Muscle layer of duodenum (tissue), 2 donors: ENCODE data around the gene PAK5.

Source experiments
- H3K27ac ChIP-seq: one replicate; pipeline ENCODE4 v1.7.0; 2013; ENCODE audit warnings: mild to moderate bottlenecking, low read length
- H3K27me3 ChIP-seq: one replicate; pipeline ENCODE4 v1.7.0; 2013; ENCODE audit warnings: low read depth, mild to moderate bottlenecking, control low read depth, low read length
- H3K36me3 ChIP-seq, 2 donors: one replicate each; pipeline ENCODE4 v1.7.0; 2013; ENCODE audit warnings: low read length in 2 of 2, control low read depth in 1 of 2, mild to moderate bottlenecking in 1 of 2; ENCODE audit not compliant: insufficient read depth in 2 of 2, control insufficient read depth in 1 of 2
- H3K4me1 ChIP-seq, 2 donors: one replicate each; pipeline ENCODE4 v1.7.0; 2013; ENCODE audit warnings: low read length in 2 of 2, mild to moderate bottlenecking in 2 of 2, control low read depth in 1 of 2, moderate library complexity in 1 of 2; ENCODE audit not compliant: insufficient read depth in 2 of 2, control insufficient read depth in 1 of 2
- H3K4me3 ChIP-seq, 2 donors: one replicate each; pipeline ENCODE4 v1.7.0; 2013; ENCODE audit warnings: low read length in 2 of 2, low read depth in 1 of 2, mild to moderate bottlenecking in 1 of 2
- H3K9me3 ChIP-seq, 2 donors: one replicate each; pipeline ENCODE4 v1.7.0; 2013; ENCODE audit warnings: low read length in 2 of 2, control low read depth in 1 of 2, mild to moderate bottlenecking in 1 of 2; ENCODE audit not compliant: control insufficient read depth in 1 of 2
- donor health status: healthy.

Gene PAK5

DNA sequence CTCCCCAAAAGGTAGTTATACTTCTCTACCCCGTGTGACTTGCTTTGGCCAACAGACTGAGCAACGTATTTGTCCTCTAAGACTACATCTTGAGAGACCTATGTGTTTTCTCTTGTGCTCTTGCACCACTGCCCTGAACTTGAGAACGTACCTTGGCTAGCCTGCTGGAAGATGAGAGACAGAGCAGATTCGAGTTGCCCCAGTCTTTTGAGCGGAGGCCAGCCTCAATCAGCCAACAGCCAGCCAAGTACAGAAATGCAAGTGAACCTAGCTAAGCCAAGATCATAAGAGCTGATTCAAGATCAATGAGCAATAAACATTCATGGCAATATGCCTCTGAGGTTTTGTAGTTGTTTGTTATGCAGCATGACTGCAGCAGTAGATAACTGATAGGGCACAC, 98.4 kb downstream of the PAK5 start:
- Histone ChIP-seq H3K4me3 (no peak overlapping the region), H3K27me3 (no peaks in the 10 kb centered on the region), H3K4me1 (no peaks in the 10 kb centered on the region), H3K9me3 (peaks cover 0 to 3% of the 10 kb centered on the region in 2 donors), H3K27ac (no peak overlapping the region), H3K36me3 (no peaks in the 10 kb centered on the region)

GRCh38 chr20:9739991-9740390, 98.9 kb downstream of the PAK5 start:
- Histone ChIP-seq H3K27me3 (no peaks in the 10 kb centered on the region), H3K9me3 (peaks cover 0 to 3% of the 10 kb centered on the region in 2 donors), H3K4me3 (no peak overlapping the region), H3K4me1 (no peaks in the 10 kb centered on the region), H3K36me3 (no peaks in the 10 kb centered on the region), H3K27ac (no peak overlapping the region)

GRCh38 chr20:9736373-9736772, 102.5 kb downstream of the PAK5 start:
- no peak overlapping the region for H3K27ac ChIP-seq
- no peaks in the 10 kb centered on the region for H3K27me3 ChIP-seq
- H3K4me3 ChIP-seq: no peak overlapping the region
- no peaks in the 10 kb centered on the region for H3K4me1 ChIP-seq
- peaks cover 0 to 3% of the 10 kb centered on the region in 2 donors for H3K9me3 ChIP-seq
- no peaks in the 10 kb centered on the region for H3K36me3 ChIP-seq

DNA sequence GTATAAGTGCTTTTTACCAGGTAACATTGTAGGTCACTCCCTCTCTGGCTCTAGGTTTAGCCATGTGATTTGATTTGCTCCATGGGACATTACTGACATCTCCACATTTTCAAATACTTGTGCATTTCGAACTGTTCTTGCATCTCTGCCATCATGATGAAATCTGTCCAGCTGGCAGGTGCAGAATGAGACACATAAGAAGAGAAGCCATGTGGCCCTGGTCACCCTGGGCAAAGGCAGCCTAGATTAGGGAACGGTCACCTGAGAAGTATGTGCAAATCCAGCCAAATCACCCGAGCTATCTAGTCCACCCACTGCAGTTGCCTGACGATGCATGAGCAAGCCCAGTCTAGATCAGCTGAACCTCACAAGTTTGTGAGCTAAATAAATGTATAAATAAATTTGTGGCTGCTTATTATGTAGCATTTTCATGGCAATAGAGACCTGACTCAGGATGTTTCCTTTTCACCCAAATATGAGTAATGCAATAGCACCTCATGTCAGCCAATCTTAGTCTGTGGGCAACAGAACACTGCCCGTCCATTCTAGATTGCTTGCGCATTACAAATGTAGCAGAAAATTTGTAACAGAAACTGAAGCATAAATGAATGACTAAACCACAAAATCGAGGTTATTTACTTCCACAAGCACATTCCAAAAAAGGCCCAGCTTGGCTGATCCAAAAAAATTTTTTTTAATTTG, 115.2 kb downstream of the PAK5 start:
- Histone ChIP-seq H3K4me3 (no peak overlapping the region), H3K9me3 (no peaks in the 10 kb centered on the region), H3K27ac (no peak overlapping the region), H3K27me3 (no peaks in the 10 kb centered on the region), H3K4me1 (no peaks in the 10 kb centered on the region), H3K36me3 (no peaks in the 10 kb centered on the region)

GRCh38 chr20:9711872-9712271, 127.0 kb downstream of the PAK5 start:
- Histone ChIP-seq H3K27me3 (no peaks in the 10 kb centered on the region), H3K36me3 (no peaks in the 10 kb centered on the region), H3K27ac (no peak overlapping the region), H3K4me3 (no peak overlapping the region), H3K4me1 (no peaks in the 10 kb centered on the region), H3K9me3 (no peaks in the 10 kb centered on the region)

- Histone ChIP-seq H3K27me3 (no peaks in the 10 kb centered on the region), H3K4me3 (no peak overlapping the region), H3K36me3 (no peaks in the 10 kb centered on the region), H3K27ac (no peak overlapping the region), H3K9me3 (no peaks in the 10 kb centered on the region), H3K4me1 (no peaks in the 10 kb centered on the region)
Observed at GRCh38 chr20:9710685-9711084, 128.2 kb downstream of the PAK5 start.

DNA sequence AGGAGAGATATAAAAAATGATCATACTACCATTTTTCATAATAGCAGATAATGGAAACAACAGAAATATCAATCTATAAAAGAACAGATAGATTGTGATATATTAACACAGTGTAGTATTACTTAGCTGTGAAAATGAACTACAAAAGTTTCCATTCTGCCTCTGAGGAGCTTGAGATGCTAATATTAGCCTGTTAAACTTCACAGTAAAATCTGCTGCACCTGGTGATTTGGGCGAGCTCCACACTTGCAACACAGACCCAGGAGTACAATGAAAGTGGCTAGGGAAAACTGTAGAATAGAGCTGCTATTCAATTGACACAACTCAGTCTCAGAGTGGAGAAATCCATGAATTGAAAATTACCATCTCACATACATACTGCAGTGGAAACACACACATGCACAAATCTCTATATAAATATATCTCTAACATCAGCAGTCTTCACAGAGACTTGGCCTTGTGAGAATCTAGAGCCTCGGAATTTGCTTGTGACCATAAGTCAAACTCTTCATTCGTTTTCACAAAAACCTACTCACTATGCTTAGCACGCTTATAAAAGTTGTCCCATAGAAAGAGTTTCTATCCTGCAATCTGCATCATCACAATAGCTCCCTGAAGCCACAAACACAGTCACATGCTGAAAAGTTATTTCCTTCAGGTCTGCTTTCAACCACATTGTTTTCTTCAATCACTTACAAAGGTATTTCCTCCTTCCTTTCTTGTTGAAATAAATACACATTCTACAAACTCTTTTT, 133.0 kb downstream of the PAK5 start:
- no peaks in the 10 kb centered on the region for H3K4me1 ChIP-seq
- no peaks in the 10 kb centered on the region for H3K9me3 ChIP-seq
- no peaks in the 10 kb centered on the region for H3K36me3 ChIP-seq
- H3K27me3 ChIP-seq: no peaks in the 10 kb centered on the region
- no peak overlapping the region for H3K27ac ChIP-seq
- H3K4me3 ChIP-seq: no peak overlapping the region

GRCh38 chr20:9699181-9699580, 139.7 kb downstream of the PAK5 start:
- Histone ChIP-seq H3K27me3 (no peaks in the 10 kb centered on the region), H3K4me3 (no peak overlapping the region), H3K4me1 (no peaks in the 10 kb centered on the region), H3K9me3 (no peaks in the 10 kb centered on the region), H3K27ac (no peak overlapping the region), H3K36me3 (no peaks in the 10 kb centered on the region)

- Histone ChIP-seq H3K27ac (no peak overlapping the region), H3K4me1 (no peaks in the 10 kb centered on the region), H3K4me3 (no peak overlapping the region), H3K27me3 (no peaks in the 10 kb centered on the region), H3K9me3 (no peaks in the 10 kb centered on the region), H3K36me3 (no peaks in the 10 kb centered on the region)
Observed at GRCh38 chr20:9689041-9689440, 149.8 kb downstream of the PAK5 start.

DNA sequence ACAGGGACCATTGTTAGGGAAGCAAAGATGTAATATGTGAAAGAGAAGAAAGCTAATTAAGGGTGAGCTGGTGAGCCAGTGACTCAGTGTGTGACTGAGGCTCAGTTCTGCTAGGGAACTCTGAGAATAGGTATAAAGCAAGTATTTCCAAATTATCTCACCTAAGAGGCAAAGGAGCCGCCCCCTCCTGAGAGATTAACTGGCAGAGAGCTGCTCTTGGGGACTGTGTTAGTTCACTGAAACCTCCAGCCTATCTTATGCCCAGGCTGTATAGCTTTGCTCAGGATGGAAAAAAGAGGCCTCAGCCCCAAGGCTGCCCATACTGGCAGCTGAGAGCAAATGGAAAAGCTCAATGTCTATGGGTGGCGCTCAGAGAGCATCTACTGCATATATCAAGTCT, 152.0 kb downstream of the PAK5 start:
- H3K27ac ChIP-seq: no peak overlapping the region
- H3K4me3 ChIP-seq: no peak overlapping the region
- H3K4me1 ChIP-seq: no peaks in the 10 kb centered on the region
- no peaks in the 10 kb centered on the region for H3K36me3 ChIP-seq
- no peaks in the 10 kb centered on the region for H3K9me3 ChIP-seq
- H3K27me3 ChIP-seq: no peaks in the 10 kb centered on the region

DNA sequence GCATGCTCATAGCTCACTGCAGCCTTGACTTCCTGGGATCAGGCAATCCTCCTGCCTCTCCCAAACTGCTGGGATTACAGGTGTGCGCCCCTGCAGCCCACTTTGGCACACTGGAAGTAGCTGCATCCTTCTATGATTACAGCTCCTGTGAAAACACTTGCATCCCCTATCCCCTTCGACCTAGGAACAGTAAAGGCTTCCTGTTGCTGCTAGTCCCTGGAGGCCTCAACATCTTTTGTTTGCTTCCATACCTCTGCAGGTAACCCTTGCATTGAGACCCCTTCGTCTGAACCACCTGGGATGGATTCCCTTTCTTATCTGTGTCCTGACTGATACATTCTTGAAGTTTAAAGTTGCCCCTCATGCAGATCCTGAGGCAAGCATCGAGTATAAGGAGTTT, 152.4 kb downstream of the PAK5 start:
- no peak overlapping the region for H3K27ac ChIP-seq
- H3K4me1 ChIP-seq: no peaks in the 10 kb centered on the region
- H3K36me3 ChIP-seq: no peaks in the 10 kb centered on the region
- H3K27me3 ChIP-seq: no peaks in the 10 kb centered on the region
- no peak overlapping the region for H3K4me3 ChIP-seq
- H3K9me3 ChIP-seq: no peaks in the 10 kb centered on the region

- no peaks in the 10 kb centered on the region for H3K36me3 ChIP-seq
- no peaks in the 10 kb centered on the region for H3K27me3 ChIP-seq
Observed at GRCh38 chr20:9686001-9686400, 152.9 kb downstream of the PAK5 start.

More at GRCh38 chr20:9686001-9686400, 152.9 kb downstream of the PAK5 start:
- Histone ChIP-seq H3K4me3 (no peak overlapping the region), H3K9me3 (no peaks in the 10 kb centered on the region), H3K4me1 (no peaks in the 10 kb centered on the region), H3K27ac (no peak overlapping the region)
